IPS-20b (cell line): ENCODE measurements around the gene ARHGAP28.

Source experiments
- H3K27ac ChIP-seq: one replicate; pipeline ENCODE4 v1.5.1; 2013; ENCODE audit warnings: low read length
- H3K27me3 ChIP-seq: 2 replicates; pipeline ENCODE4 v1.6.1; 2013; ENCODE audit warnings: mild to moderate bottlenecking, low read length, inconsistent platforms; ENCODE audit not compliant: insufficient read depth
- H3K36me3 ChIP-seq: 2 replicates; pipeline ENCODE4 v1.6.1; 2013; ENCODE audit warnings: low read depth, mild to moderate bottlenecking, inconsistent platforms, low read length, moderate library complexity; ENCODE audit not compliant: insufficient read depth
- H3K4me1 ChIP-seq: 2 replicates; pipeline ENCODE4 v1.6.1; 2013; ENCODE audit warnings: mild to moderate bottlenecking, control low read depth, inconsistent platforms, low read length, moderate library complexity; ENCODE audit not compliant: insufficient read depth
- H3K4me3 ChIP-seq: 2 replicates; pipeline ENCODE4 v1.5.1; 2013; ENCODE audit warnings: mild to moderate bottlenecking, low read length, inconsistent platforms
- H3K9ac ChIP-seq: 2 replicates; pipeline ENCODE4 v1.6.1; 2013; ENCODE audit warnings: low read depth, mild to moderate bottlenecking, inconsistent platforms, low read length, moderate library complexity
- H3K9me3 ChIP-seq: 2 replicates; pipeline ENCODE4 v1.6.1; 2013; ENCODE audit warnings: mild to moderate bottlenecking, low read depth, low read length, inconsistent platforms; ENCODE audit not compliant: insufficient read depth

Gene ARHGAP28, protein sequence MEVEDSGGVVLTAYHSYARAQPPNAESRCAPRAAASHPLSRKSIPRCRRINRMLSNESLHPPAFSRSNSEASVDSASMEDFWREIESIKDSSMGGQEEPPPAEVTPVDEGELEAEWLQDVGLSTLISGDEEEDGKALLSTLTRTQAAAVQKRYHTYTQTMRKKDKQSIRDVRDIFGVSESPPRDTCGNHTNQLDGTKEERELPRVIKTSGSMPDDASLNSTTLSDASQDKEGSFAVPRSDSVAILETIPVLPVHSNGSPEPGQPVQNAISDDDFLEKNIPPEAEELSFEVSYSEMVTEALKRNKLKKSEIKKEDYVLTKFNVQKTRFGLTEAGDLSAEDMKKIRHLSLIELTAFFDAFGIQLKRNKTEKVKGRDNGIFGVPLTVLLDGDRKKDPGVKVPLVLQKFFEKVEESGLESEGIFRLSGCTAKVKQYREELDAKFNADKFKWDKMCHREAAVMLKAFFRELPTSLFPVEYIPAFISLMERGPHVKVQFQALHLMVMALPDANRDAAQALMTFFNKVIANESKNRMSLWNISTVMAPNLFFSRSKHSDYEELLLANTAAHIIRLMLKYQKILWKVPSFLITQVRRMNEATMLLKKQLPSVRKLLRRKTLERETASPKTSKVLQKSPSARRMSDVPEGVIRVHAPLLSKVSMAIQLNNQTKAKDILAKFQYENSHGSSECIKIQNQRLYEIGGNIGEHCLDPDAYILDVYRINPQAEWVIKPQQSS

DNA sequence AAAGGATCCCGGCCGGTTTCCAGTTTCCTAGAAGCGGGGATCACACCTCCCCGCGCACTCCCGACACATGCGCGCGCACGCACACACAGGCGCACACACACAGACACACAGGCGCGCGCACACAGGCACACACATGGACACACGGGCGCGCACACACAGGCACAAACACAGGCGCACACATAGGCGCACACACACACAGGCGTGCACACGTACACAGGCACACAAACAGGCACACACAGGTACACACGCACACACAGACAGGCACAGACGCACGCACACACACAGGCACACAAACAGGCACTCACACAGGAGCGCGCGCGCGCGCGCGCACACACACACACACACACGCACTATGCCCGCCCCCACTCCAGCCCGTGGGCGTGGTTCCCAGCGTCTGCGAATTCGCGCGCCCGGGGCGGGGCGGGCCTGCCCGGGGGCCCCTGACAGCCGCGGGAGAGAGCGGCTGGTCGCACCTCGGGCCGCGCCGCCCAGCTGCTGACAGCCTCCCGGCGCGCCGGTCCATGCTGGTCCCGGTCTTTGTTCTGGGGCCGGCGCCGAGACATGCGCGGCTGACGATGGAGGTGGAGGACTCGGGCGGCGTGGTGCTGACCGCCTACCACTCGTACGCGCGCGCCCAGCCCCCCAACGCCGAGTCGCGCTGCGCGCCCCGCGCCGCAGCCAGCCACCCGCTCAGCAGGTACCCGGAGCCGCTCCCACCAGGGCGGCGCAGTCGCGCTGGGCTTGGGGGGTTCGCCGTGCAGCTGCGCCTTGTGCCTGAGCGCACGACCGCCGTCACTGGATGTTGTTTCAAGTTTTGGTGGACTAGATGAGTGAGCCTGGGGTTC lies at the start of gene ARHGAP28:
Gene ARHGAP28, plus strand, starts transcription at position 470 of the 845 bp plus-strand sequence. Its CDS starts 106 bp downstream, at position 576.
- H3K27ac ChIP-seq = peak within 1 kb of the TSS; percentile 76
- H3K9ac ChIP-seq = peak within 1 kb of the TSS; percentile 71; the same call in 1 of the 2 replicates
- no peaks in the 10 kb centered on the region for H3K27me3 ChIP-seq
- no peaks in the 10 kb centered on the region for H3K36me3 ChIP-seq
- peak within 1 kb of the TSS; percentile 76 for H3K4me3 ChIP-seq
- H3K4me1 ChIP-seq = peaks cover 43% of the 10 kb centered on the region; the same call in 1 of the 2 replicates
- no peaks in the 10 kb centered on the region for H3K9me3 ChIP-seq

GRCh38 chr18:6681331-6681875 lies 48.1 kb upstream of the ARHGAP28 start:
- Histone ChIP-seq H3K9ac (no peak overlapping the region), H3K27me3 (no peaks in the 10 kb centered on the region), H3K27ac (no peak overlapping the region), H3K4me3 (no peak overlapping the region), H3K4me1 (0 out of 2 replicates have a peak, but pooled peaks cover 4% of the 10 kb centered on the region), H3K9me3 (no peaks in the 10 kb centered on the region), H3K36me3 (no peaks in the 10 kb centered on the region)

DNA sequence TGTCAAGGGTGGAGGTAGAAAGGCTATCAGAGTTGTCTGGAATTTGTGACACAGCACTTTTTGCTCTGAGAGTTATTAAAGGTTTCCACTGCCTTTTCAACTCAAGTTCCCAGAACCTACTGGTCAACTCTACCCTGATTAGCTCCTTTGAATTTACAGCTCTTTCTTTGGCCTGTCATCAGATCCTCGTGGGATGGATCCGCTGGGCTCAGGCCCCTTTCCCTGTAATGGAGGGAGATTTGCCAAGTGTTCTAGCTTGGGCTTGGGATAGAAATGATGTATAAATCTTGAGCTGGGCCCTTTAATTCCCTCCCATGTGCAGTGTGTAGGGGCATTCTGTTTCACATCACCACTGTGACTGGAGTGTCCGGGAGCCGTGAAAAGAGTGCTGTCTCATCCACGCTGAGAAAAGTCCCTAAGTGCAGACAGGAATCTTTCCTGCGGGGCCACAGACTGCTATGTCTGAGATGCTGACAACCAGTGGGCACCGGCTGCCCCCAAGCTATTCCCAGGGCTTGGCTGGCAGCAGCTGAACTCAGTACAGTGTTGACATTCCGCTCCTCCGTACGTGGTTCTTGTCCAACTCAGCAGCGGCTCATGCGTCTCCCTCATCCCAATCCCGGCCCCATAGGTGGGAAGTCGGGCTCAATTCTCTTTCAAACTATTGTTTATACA lies 46.9 kb upstream of the ARHGAP28 start:
- Histone ChIP-seq H3K27ac (no peak overlapping the region), H3K4me1 (0 out of 2 replicates have a peak, but pooled peaks cover 4% of the 10 kb centered on the region), H3K9ac (no peak overlapping the region)

GRCh38 chr18:6683112-6683876 lies 46.2 kb upstream of the ARHGAP28 start:
- Histone ChIP-seq H3K9ac (no peak overlapping the region), H3K36me3 (no peaks in the 10 kb centered on the region), H3K4me1 (0 out of 2 replicates have a peak, but pooled peaks cover 4% of the 10 kb centered on the region), H3K4me3 (no peak overlapping the region), H3K27me3 (no peaks in the 10 kb centered on the region), H3K27ac (no peak overlapping the region), H3K9me3 (no peaks in the 10 kb centered on the region)

More for the DNA sequence above, 46.9 kb upstream of the ARHGAP28 start:
- H3K9me3 ChIP-seq = no peaks in the 10 kb centered on the region
- H3K4me3 ChIP-seq = no peak overlapping the region
- H3K36me3 ChIP-seq = no peaks in the 10 kb centered on the region
- H3K27me3 ChIP-seq = no peaks in the 10 kb centered on the region

GRCh38 chr18:6687676-6688075 lies 41.8 kb upstream of the ARHGAP28 start:
- Histone ChIP-seq H3K4me1 (no peaks in the 10 kb centered on the region), H3K27me3 (no peaks in the 10 kb centered on the region), H3K27ac (no peak overlapping the region), H3K36me3 (no peaks in the 10 kb centered on the region), H3K9me3 (no peaks in the 10 kb centered on the region), H3K4me3 (no peak overlapping the region), H3K9ac (no peak overlapping the region)

DNA sequence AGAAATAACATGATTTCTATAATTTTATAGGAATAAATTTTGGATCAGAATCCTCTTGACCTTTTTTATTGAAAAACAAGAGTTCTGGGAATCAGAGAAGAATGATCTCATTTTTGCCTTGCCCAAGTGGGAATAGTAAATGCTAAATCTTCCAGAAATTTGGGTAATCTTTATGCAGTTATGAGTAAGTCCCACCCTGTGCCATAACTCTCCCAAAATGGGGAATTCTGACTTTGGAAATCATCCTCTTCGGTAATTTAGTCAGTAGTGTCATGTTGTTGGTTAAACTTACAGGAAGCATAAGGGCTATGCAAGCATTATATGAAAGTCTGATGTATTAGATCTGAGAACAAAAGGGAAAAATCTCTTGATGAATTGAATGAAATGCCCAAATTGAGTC lies 20.6 kb upstream of the ARHGAP28 start:
- Histone ChIP-seq H3K9ac (no peak overlapping the region), H3K9me3 (no peaks in the 10 kb centered on the region), H3K27me3 (no peaks in the 10 kb centered on the region), H3K4me1 (peaks cover 7% of the 10 kb centered on the region; the same call in 1 of the 2 replicates), H3K36me3 (no peaks in the 10 kb centered on the region), H3K4me3 (no peak overlapping the region), H3K27ac (no peak overlapping the region)

DNA sequence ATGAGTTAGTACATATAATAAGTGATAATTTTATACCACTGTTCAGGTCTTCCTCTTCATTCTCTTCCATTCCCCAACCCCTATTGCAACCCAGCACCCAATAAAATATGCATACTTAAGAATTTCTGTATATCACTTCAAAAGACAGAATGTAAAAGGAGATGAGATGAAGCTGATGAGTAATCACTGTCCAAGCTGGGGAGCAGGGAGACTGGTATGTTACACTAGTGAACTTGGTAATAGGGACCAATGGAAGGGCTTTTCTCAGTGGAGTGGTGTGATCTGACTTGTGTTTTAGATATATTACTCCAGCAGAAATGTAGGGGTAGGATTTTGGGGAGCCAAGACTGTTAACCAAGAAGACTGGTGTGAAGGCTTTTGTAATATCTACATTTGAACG lies 18.0 kb upstream of the ARHGAP28 start:
- Histone ChIP-seq H3K36me3 (no peaks in the 10 kb centered on the region), H3K27ac (no peak overlapping the region), H3K9ac (no peak overlapping the region), H3K4me3 (no peak overlapping the region), H3K9me3 (no peaks in the 10 kb centered on the region), H3K27me3 (no peaks in the 10 kb centered on the region), H3K4me1 (peaks cover 12% of the 10 kb centered on the region; the same call in 1 of the 2 replicates)

DNA sequence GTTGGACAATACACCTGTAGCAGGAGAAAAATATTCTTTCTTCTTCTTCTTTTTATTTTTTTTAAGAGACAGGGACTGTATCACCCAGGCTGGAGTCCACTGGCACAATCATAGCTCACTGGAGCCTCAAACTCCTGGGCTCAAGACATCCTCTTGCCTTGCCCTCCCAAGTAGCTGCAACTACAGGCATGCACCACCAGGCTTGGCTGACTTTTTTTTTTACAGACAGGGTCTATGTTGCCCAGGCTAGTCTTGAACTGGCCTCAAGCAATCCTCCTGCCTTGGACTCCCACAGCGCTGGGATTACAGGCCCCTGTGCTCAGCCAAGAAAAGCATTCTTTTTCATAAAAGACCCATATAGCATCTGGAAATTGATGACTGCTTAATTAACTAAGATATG lies 17.1 kb upstream of the ARHGAP28 start:
- Histone ChIP-seq H3K9me3 (no peaks in the 10 kb centered on the region), H3K4me3 (no peak overlapping the region), H3K27me3 (no peaks in the 10 kb centered on the region), H3K9ac (no peak overlapping the region), H3K36me3 (no peaks in the 10 kb centered on the region), H3K4me1 (peaks cover 12% of the 10 kb centered on the region; the same call in 1 of the 2 replicates), H3K27ac (no peak overlapping the region)

GRCh38 chr18:6714010-6714409 lies 15.5 kb upstream of the ARHGAP28 start:
- Histone ChIP-seq H3K27ac (no peak overlapping the region), H3K27me3 (no peaks in the 10 kb centered on the region), H3K4me3 (no peak overlapping the region), H3K9ac (no peak overlapping the region), H3K36me3 (no peaks in the 10 kb centered on the region), H3K4me1 (peaks cover 12% of the 10 kb centered on the region; the same call in 1 of the 2 replicates), H3K9me3 (no peaks in the 10 kb centered on the region)

DNA sequence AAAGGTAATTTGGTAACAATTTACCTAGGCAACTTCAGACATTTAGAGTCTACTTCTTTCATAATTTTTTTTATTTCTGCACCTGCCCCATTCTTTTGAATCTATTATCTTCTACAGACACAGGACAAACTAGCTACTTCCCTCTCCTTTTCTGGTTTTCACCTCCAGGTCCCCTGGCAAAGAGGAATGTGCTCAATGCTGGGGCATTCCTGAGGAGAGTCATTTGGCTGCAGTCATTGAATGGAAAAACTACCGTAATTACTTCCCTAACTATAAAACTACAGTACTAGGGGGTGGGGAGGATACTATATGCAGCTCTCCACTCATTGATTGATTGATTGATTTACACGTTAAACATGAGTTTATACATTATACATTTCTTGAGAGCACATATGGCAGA lies 11.2 kb upstream of the ARHGAP28 start:
- peaks cover 9% of the 10 kb centered on the region; the same call in 1 of the 2 replicates for H3K4me1 ChIP-seq

More for the DNA sequence above, 11.2 kb upstream of the ARHGAP28 start:
- Histone ChIP-seq H3K36me3 (no peaks in the 10 kb centered on the region), H3K4me3 (no peak overlapping the region), H3K27ac (no peak overlapping the region), H3K9me3 (no peaks in the 10 kb centered on the region), H3K9ac (no peak overlapping the region), H3K27me3 (no peaks in the 10 kb centered on the region)
